ENCODE results near the gene PPP6R2.

The PPP6R2 gene

DNA sequence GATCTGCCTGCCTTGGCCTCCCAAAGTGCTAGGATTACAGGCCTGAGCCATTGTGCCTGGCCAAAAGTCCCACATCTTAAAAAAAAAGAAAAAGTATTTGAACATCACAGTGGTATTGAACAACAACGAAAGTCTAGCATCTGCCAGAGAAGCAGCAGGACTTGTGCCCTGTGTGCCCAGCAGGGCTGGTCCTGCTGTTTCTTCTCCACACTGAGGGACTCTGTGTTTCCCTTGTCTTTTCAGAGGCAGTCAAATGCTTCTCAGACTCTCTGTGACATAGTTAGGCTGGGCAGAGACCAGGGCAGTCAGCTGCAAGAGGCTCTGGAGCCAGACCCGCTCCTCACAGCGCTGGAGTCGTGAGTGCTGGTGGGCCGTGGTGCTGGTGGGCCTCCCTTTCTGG, 75.5 kb downstream of the PPP6R2 start:
- no peaks in the 10 kb centered on the region for H3K4me1 ChIP-seq (ENCODE audit: insufficient read depth, poor library complexity, severe bottlenecking)
- no peak overlapping the region for H3K27ac ChIP-seq (ENCODE audit: poor library complexity, severe bottlenecking)
- H3K27me3 ChIP-seq (ENCODE audit: insufficient read depth, poor library complexity, severe bottlenecking) = no peaks in the 10 kb centered on the region
- TF ChIP-seq, protein P1, sequence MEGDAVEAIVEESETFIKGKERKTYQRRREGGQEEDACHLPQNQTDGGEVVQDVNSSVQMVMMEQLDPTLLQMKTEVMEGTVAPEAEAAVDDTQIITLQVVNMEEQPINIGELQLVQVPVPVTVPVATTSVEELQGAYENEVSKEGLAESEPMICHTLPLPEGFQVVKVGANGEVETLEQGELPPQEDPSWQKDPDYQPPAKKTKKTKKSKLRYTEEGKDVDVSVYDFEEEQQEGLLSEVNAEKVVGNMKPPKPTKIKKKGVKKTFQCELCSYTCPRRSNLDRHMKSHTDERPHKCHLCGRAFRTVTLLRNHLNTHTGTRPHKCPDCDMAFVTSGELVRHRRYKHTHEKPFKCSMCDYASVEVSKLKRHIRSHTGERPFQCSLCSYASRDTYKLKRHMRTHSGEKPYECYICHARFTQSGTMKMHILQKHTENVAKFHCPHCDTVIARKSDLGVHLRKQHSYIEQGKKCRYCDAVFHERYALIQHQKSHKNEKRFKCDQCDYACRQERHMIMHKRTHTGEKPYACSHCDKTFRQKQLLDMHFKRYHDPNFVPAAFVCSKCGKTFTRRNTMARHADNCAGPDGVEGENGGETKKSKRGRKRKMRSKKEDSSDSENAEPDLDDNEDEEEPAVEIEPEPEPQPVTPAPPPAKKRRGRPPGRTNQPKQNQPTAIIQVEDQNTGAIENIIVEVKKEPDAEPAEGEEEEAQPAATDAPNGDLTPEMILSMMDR (IDR thresholded peaks at IDR 0.05; ENCODE audit: poor library complexity, severe bottlenecking) = no peak
- peaks cover 59% of the 10 kb centered on the region for H3K36me3 ChIP-seq (ENCODE audit: low read depth)
- no peaks in the 10 kb centered on the region for H3K9me3 ChIP-seq (ENCODE audit: severe bottlenecking)
- DNase-seq (ENCODE audit: low spot score) (no peak), ATAC-seq (ENCODE audit: low read depth) (no peak)
- H3K4me3 ChIP-seq (ENCODE audit: severe bottlenecking) = no peak overlapping the region

DNA sequence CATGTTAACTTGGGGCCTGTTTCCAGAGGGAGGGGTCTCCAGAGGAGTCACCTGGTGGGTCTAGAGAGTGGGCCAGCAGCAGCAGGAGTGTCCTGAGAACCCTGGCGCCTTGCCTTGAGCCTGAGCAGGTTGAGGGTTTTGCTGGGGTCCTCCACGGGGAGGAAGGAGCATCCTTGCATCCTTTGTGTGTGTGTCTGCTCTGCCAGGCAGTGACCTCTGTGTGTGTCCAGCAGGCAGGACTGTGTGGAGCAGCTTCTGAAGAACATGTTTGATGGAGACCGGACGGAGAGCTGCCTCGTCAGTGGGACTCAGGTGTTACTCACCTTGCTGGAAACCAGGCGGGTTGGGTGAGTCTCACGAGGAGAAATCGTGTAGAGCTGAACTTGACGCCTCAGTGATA, 76.0 kb downstream of the PPP6R2 start:
- no peak for ATAC-seq (ENCODE audit: low read depth)
- no peaks in the 10 kb centered on the region for H3K27me3 ChIP-seq (ENCODE audit: insufficient read depth, poor library complexity, severe bottlenecking)
- TF ChIP-seq, protein P1 (IDR thresholded peaks at IDR 0.05; ENCODE audit: poor library complexity, severe bottlenecking) = no peak
- no peak overlapping the region for H3K27ac ChIP-seq (ENCODE audit: poor library complexity, severe bottlenecking)
- no peak overlapping the region for H3K4me3 ChIP-seq (ENCODE audit: severe bottlenecking)
- no peak for DNase-seq (ENCODE audit: low spot score)
- no peaks in the 10 kb centered on the region for H3K4me1 ChIP-seq (ENCODE audit: insufficient read depth, poor library complexity, severe bottlenecking)
- peaks cover 60% of the 10 kb centered on the region for H3K36me3 ChIP-seq (ENCODE audit: low read depth)
- H3K9me3 ChIP-seq (ENCODE audit: severe bottlenecking) = no peaks in the 10 kb centered on the region

DNA sequence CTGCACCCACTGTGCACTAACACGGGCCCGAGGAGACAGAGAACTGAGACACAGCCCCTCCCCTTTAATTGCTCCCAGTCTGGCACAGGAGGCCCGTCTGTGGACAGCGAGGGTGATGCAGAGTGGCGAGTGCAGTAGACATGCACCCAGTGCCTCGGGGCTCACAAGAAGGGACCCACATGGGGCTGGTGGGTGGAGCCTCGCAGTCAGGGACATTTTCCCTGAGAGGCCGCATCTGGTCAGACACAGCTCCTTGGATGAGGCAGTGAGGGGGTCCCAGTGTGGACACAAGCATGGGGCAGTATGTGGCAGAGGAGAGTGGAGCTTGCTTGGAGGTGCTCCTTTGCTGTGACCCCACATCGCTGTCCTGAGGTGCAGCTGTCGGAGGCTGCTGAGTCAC, 76.9 kb downstream of the PPP6R2 start:
- Histone ChIP-seq H3K4me1 (ENCODE audit: insufficient read depth, poor library complexity, severe bottlenecking) (no peaks in the 10 kb centered on the region), H3K4me3 (ENCODE audit: severe bottlenecking) (no peak overlapping the region), H3K36me3 (ENCODE audit: low read depth) (peaks cover 57% of the 10 kb centered on the region), H3K27ac (ENCODE audit: poor library complexity, severe bottlenecking) (no peak overlapping the region), H3K27me3 (ENCODE audit: insufficient read depth, poor library complexity, severe bottlenecking) (no peaks in the 10 kb centered on the region), H3K9me3 (ENCODE audit: severe bottlenecking) (no peaks in the 10 kb centered on the region)
- DNase-seq (ENCODE audit: low spot score) (peak; percentile 37), ATAC-seq (ENCODE audit: low read depth) (no peak)
- TF ChIP-seq, protein P1 (IDR thresholded peaks at IDR 0.05; ENCODE audit: poor library complexity, severe bottlenecking) = no peak

DNA sequence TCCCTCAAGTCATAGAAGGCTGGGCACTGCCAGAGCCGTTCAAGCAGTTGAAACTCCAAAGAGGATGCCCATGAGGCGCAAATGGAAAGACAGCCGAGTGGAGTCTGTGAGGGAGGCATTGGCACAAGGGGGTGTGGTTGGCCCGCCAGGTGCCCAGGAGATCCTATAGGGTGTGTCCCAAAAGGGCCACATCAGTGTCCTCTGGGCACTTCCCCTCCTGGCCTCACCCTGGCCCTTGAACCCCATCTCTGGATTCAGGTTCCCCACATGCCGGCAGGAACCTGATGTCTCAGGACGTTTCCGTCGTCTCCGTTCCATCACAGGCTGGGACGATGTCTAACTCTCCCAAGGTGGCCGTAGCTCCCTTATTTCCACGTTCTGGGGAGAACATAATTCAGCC, 77.5 kb downstream of the PPP6R2 start:
- Histone ChIP-seq H3K36me3 (ENCODE audit: low read depth) (peaks cover 58% of the 10 kb centered on the region), H3K4me1 (ENCODE audit: insufficient read depth, poor library complexity, severe bottlenecking) (no peaks in the 10 kb centered on the region), H3K4me3 (ENCODE audit: severe bottlenecking) (no peak overlapping the region), H3K9me3 (ENCODE audit: severe bottlenecking) (no peaks in the 10 kb centered on the region), H3K27ac (ENCODE audit: poor library complexity, severe bottlenecking) (no peak overlapping the region), H3K27me3 (ENCODE audit: insufficient read depth, poor library complexity, severe bottlenecking) (no peaks in the 10 kb centered on the region)
- DNase-seq (ENCODE audit: low spot score) (peak; percentile 47), ATAC-seq (ENCODE audit: low read depth) (no peak)
- TF ChIP-seq, protein P1 (IDR thresholded peaks at IDR 0.05; ENCODE audit: poor library complexity, severe bottlenecking) = no peak

DNA sequence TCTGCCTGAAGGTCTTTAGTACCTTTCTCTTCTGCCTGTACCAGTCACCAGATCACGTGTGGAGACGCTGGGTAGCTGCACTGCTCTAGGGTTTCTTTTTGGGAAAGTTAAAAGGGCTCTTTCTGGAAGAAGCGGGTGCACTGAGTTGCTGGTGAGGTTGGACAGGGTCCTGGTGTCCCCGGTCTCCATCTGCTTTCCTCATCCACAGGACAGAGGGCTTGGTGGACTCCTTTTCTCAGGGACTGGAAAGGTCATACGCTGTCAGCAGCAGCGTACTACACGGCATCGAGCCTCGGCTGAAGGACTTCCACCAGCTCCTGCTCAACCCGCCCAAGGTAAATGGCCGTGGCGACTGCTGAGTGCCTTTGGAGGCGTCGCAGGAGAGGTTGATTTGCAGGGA, 78.9 kb downstream of the PPP6R2 start:
- ATAC-seq (ENCODE audit: low read depth) = no peak
- no peak overlapping the region for H3K4me3 ChIP-seq (ENCODE audit: severe bottlenecking)
- no peaks in the 10 kb centered on the region for H3K9me3 ChIP-seq (ENCODE audit: severe bottlenecking)
- H3K27me3 ChIP-seq (ENCODE audit: insufficient read depth, poor library complexity, severe bottlenecking) = no peaks in the 10 kb centered on the region
- DNase-seq (ENCODE audit: low spot score) = no peak
- TF ChIP-seq, protein P1 (IDR thresholded peaks at IDR 0.05; ENCODE audit: poor library complexity, severe bottlenecking) = no peak
- peaks cover 52% of the 10 kb centered on the region for H3K36me3 ChIP-seq (ENCODE audit: low read depth)
- no peaks in the 10 kb centered on the region for H3K4me1 ChIP-seq (ENCODE audit: insufficient read depth, poor library complexity, severe bottlenecking)
- H3K27ac ChIP-seq (ENCODE audit: poor library complexity, severe bottlenecking) = no peak overlapping the region

All from RWPE2 (cell line).